Keratinocyte (primary cell): ENCODE data around the gene GLCE.

Source experiments
- EZH2 ChIP-seq: IDR thresholded peaks from one replicate; pipeline ENCODE4 v1.6.1; 2012; ENCODE audit warnings: inconsistent platforms, mild to moderate bottlenecking, low read length, moderate library complexity
- TF ChIP-seq, protein P1 (sequence below), 3 experiments: IDR thresholded peaks in 1 of 3; conservative IDR thresholded peaks in 1 of 3; optimal IDR thresholded peaks in 1 of 3; 2 replicates in 2 of 3; 3 replicates in 1 of 3; pipeline versions ENCODE3 to v1.5.1; 2011; ENCODE audit warnings: low read length in 3 of 3, mild to moderate bottlenecking in 3 of 3, moderate library complexity in 2 of 3, control low read depth in 1 of 3, inconsistent platforms in 1 of 3; ENCODE audit not compliant: insufficient read depth in 2 of 3; ENCODE audit errors: extremely low read depth in 1 of 3

DNA sequence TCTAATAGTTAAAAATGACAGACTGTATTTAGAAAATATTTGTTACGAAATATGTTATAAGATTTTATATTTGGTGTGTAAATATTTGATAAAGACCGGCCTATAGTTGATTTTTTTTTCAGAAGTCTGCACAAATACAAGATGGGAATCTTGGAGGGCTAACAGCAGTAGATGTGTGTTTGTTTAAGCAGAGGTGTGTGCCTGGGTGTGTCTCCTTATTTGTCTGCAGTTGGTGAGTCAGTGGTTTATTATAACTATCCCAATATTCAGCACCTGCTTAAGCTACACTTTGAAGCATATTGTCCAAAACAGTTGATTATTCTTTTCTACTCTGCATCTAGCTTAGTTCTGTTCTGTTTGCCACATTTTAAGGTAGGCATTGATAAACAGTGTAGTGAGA is 12.4 kb downstream of the GLCE start:
- TF ChIP-seq, protein P1, sequence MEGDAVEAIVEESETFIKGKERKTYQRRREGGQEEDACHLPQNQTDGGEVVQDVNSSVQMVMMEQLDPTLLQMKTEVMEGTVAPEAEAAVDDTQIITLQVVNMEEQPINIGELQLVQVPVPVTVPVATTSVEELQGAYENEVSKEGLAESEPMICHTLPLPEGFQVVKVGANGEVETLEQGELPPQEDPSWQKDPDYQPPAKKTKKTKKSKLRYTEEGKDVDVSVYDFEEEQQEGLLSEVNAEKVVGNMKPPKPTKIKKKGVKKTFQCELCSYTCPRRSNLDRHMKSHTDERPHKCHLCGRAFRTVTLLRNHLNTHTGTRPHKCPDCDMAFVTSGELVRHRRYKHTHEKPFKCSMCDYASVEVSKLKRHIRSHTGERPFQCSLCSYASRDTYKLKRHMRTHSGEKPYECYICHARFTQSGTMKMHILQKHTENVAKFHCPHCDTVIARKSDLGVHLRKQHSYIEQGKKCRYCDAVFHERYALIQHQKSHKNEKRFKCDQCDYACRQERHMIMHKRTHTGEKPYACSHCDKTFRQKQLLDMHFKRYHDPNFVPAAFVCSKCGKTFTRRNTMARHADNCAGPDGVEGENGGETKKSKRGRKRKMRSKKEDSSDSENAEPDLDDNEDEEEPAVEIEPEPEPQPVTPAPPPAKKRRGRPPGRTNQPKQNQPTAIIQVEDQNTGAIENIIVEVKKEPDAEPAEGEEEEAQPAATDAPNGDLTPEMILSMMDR (optimal IDR thresholded peaks at IDR 0.05 in 1 of 3, IDR thresholded peaks at IDR 0.05 in 1 of 3, conservative IDR thresholded peaks at IDR 0.05 in 1 of 3; ENCODE audit: extremely low read depth in 1 of 3, insufficient read depth in 2 of 3, low read length in 3 of 3): no peak
- TF ChIP-seq EZH2: no peak
